ENCODE results near the gene ADAP1. TPM values are rescaled to one million over a fixed set of nuclear protein-coding genes. Genes with fewer than 3 reads are reported as not detected.

Gene ADAP1
- total RNA-seq, 1 experiment from 2014 or later, result 3.1 TPM

DNA sequence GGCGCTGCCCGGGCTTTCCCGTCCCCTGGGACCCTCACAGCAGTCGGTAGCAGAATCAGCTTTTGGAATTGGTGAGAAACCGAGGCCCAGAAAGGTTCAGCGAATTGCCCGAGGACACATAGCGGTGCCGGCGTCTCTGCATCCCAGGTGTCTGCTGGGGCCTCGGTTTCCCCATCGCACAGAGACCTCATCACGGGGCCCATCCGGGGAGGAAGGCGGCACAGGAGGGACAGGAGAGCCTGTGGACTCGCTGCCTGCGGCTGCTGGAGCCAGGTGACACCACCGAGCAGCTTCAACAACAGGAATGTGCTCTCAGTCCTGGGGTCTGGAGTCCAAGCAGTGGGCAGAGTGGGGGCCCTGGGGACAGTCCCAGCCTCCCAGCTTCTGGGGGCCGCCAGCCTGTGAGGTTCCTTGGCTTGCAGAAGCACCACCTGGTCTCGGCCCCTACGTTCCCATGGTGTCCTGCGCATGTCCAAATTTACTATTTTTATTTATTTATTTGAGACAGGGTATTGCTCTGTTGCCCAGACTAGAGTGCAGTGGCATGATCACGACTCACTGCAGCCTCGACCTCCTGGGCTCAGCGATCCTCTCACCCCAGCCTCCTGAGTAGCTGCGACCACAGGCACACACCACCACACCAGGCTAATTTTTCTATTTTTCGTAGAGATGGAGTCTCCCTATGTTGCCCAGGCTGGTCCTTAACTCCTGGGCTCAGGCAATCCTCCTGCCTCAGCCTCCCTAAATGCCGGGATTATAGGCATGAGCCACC is 21.4 kb upstream of the ADAP1 start:
- TF ChIP-seq TCF7L2 (IDR thresholded peaks at IDR 0.05; ENCODE audit: low read depth, low read length) (no peak), POLR2AphosphoS5 (IDR thresholded peaks at IDR 0.05; ENCODE audit: low read depth, low read length) (no peak), SIN3A (IDR thresholded peaks at IDR 0.05; ENCODE audit: borderline replicate concordance, insufficient read depth, low read depth, low read length) (no peak)
- TF ChIP-seq, protein P1, sequence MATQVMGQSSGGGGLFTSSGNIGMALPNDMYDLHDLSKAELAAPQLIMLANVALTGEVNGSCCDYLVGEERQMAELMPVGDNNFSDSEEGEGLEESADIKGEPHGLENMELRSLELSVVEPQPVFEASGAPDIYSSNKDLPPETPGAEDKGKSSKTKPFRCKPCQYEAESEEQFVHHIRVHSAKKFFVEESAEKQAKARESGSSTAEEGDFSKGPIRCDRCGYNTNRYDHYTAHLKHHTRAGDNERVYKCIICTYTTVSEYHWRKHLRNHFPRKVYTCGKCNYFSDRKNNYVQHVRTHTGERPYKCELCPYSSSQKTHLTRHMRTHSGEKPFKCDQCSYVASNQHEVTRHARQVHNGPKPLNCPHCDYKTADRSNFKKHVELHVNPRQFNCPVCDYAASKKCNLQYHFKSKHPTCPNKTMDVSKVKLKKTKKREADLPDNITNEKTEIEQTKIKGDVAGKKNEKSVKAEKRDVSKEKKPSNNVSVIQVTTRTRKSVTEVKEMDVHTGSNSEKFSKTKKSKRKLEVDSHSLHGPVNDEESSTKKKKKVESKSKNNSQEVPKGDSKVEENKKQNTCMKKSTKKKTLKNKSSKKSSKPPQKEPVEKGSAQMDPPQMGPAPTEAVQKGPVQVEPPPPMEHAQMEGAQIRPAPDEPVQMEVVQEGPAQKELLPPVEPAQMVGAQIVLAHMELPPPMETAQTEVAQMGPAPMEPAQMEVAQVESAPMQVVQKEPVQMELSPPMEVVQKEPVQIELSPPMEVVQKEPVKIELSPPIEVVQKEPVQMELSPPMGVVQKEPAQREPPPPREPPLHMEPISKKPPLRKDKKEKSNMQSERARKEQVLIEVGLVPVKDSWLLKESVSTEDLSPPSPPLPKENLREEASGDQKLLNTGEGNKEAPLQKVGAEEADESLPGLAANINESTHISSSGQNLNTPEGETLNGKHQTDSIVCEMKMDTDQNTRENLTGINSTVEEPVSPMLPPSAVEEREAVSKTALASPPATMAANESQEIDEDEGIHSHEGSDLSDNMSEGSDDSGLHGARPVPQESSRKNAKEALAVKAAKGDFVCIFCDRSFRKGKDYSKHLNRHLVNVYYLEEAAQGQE (IDR thresholded peaks at IDR 0.05; ENCODE audit: insufficient read depth in 1 of 2, low read depth in 2 of 2, low read length in 1 of 2), result no peak
- TF ChIP-seq, protein P2, sequence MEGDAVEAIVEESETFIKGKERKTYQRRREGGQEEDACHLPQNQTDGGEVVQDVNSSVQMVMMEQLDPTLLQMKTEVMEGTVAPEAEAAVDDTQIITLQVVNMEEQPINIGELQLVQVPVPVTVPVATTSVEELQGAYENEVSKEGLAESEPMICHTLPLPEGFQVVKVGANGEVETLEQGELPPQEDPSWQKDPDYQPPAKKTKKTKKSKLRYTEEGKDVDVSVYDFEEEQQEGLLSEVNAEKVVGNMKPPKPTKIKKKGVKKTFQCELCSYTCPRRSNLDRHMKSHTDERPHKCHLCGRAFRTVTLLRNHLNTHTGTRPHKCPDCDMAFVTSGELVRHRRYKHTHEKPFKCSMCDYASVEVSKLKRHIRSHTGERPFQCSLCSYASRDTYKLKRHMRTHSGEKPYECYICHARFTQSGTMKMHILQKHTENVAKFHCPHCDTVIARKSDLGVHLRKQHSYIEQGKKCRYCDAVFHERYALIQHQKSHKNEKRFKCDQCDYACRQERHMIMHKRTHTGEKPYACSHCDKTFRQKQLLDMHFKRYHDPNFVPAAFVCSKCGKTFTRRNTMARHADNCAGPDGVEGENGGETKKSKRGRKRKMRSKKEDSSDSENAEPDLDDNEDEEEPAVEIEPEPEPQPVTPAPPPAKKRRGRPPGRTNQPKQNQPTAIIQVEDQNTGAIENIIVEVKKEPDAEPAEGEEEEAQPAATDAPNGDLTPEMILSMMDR (IDR thresholded peaks at IDR 0.05), result no peak
- intact Hi-C loops (cut with micrococcal nuclease; ENCODE audit: unreplicated experiment) (no loop called here), in situ Hi-C loops (cut with HindIII; ENCODE audit: low pct_unique_long_range_greater_than_20kb, low sequenced_read_pairs) (no loop called here)
- CTCF ChIA-PET, result interaction anchor here (0.5 to 1.8 kb wide), 3 partner anchors 10 to 99 kb away, joined by 4 to 9 read pairs (median 4); no protein-coding TSS in a partner anchor
- peak; percentile 10 for ATAC-seq
- no peak for DNase-seq (ENCODE audit: low read depth, low spot score)
- Histone ChIP-seq H3K27ac (ENCODE audit: low read length) (peak overlapping the region; percentile 76), H3K36me3 (ENCODE audit: control insufficient read depth, insufficient read depth, low read length) (peaks cover 20% of the 10 kb centered on the region), H3K4me1 (ENCODE audit: control insufficient read depth, insufficient read depth, low read length) (peaks cover 16% of the 10 kb centered on the region), H3K27me3 (ENCODE audit: control insufficient read depth, insufficient read depth, low read length) (no peaks in the 10 kb centered on the region), H3K4me3 (ENCODE audit: low read depth in 2 of 2, low read length in 2 of 2) (peak overlapping the region; percentile 86 to 95), H3K9me3 (ENCODE audit: control insufficient read depth, insufficient read depth, low read depth, low read length) (no peaks in the 10 kb centered on the region)
- no TSS peak for BruUV-seq (replicated peaks)
- POLR2A ChIA-PET, result interaction anchor here (0.6 to 0.8 kb wide), 3 partner anchors 12 to 112 kb away, joined by 3 to 9 read pairs (median 7); partner anchors contain the start of gene GPER1

DNA sequence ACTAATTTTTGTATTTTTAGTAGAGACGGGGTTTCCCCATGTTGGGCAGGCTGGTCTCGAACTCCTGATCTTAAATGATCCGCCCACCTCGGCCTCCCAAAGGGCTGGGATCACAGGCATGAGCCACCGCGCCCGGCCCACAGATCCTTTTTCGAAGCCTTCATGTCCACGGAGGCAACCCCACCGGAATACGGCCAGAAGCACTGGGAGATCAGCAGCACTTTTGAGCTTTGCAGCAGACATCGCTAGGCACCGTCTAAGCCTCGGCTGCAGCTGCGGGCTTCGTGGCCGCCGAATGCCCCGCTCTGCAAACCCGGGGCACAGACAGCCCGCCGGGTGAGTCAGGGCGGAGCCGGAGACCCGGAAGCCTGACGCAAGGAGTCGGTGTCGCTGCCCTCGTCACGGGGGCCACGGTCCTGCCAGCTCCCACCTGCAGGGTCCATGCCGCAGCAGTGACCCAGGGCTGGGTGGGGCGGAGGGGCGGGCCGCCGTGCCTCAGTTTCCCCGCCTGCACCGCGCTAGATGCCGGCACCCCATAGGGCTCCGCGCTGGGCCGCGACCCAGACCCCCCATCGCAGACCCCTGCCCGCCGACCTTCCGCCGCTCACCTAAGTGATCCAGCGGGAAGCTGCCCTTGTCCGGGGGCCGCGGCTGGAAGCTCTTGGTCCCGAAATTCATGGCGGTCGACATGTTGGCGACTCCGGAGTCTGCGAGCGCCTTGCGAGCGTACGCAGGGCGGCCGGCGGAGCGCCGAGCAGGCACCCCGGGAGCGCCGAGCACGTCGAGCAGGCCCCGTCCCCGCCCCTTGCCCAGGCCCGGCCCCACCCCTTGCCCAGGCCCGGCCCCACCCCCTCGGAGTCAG is 20.6 kb upstream of the ADAP1 start, which contains the start of gene COX19:
TSS of gene COX19 (minus strand) at position 730 of the 862 bp plus-strand sequence. CDS start at position 690, 40 bp downstream.
- TF ChIP-seq SIN3A (IDR thresholded peaks at IDR 0.05; ENCODE audit: borderline replicate concordance, insufficient read depth, low read depth, low read length) (peak; percentile 82; the same call in 1 of the 2 replicates), TCF7L2 (IDR thresholded peaks at IDR 0.05; ENCODE audit: low read depth, low read length) (no peak), POLR2AphosphoS5 (IDR thresholded peaks at IDR 0.05; ENCODE audit: low read depth, low read length) (peak; percentile 95)
- TF ChIP-seq, protein P1 (IDR thresholded peaks at IDR 0.05; ENCODE audit: insufficient read depth in 1 of 2, low read depth in 2 of 2, low read length in 1 of 2), result 0 out of 4 replicates have a peak, but pooled peaks of 1 of the 2 experiments have one; percentile 10
- TF ChIP-seq, protein P2 (IDR thresholded peaks at IDR 0.05), result no peak
- peaks cover 16% of the 10 kb centered on the region for H3K4me1 ChIP-seq (ENCODE audit: control insufficient read depth, insufficient read depth, low read length)
- peak; percentile 95 for ATAC-seq
- CTCF ChIA-PET, result interaction anchor here (0.5 to 1.8 kb wide), 3 partner anchors 10 to 100 kb away, joined by 4 to 9 read pairs (median 4); no protein-coding TSS in a partner anchor
- H3K27ac ChIP-seq (ENCODE audit: low read length), result peak within 1 kb of the TSS; percentile 76
- H3K36me3 ChIP-seq (ENCODE audit: control insufficient read depth, insufficient read depth, low read length), result peaks cover 21% of the 10 kb centered on the region
- H3K27me3 ChIP-seq (ENCODE audit: control insufficient read depth, insufficient read depth, low read length), result no peaks in the 10 kb centered on the region
- peak within 1 kb of the TSS; percentile 86 to 95 for H3K4me3 ChIP-seq (ENCODE audit: low read depth in 2 of 2, low read length in 2 of 2)
- in situ Hi-C loops (cut with HindIII; ENCODE audit: low pct_unique_long_range_greater_than_20kb, low sequenced_read_pairs) (loop anchor here (25.0 kb wide), 1 partner anchor 162 kb away; a partner anchor contains a TSS), intact Hi-C loops (cut with micrococcal nuclease; ENCODE audit: unreplicated experiment) (no loop called here)
- POLR2A ChIA-PET, result interaction anchor here (0.6 to 0.8 kb wide), 3 partner anchors 13 to 113 kb away, joined by 3 to 9 read pairs (median 7); partner anchors contain the start of gene GPER1
- peak; percentile 36 for DNase-seq (ENCODE audit: low read depth, low spot score)
- TSS peak; percentile 48 for BruUV-seq (replicated peaks)
- H3K9me3 ChIP-seq (ENCODE audit: control insufficient read depth, insufficient read depth, low read depth, low read length), result no peaks in the 10 kb centered on the region
